CD14-positive monocyte (primary cell): ENCODE results near the gene NHS. TPM values are rescaled to one million over a fixed set of nuclear protein-coding genes. Genes with fewer than 3 reads are reported as not detected.

Source experiments
- DNase-seq, 3 donors: peaks; one replicate each; pipeline ENCODE4 v3.0.0-alpha.2; 2011 to 2022
- H2AFZ ChIP-seq: 2 replicates; pipeline ENCODE4 v1.6.0; 2012; ENCODE audit warnings: mild to moderate bottlenecking, low read depth, low read length, inconsistent platforms; ENCODE audit not compliant: insufficient read depth, poor library complexity, severe bottlenecking
- H3K27ac ChIP-seq, 2 donors: 1 replicate in 1 of 2; 2 replicates in 1 of 2; pipeline ENCODE4 v1.5.1; 2012 to 2013; ENCODE audit warnings: low read length in 2 of 2, control low read depth in 1 of 2, inconsistent platforms in 1 of 2, low read depth in 1 of 2, mild to moderate bottlenecking in 1 of 2
- H3K27me3 ChIP-seq, 2 donors: one replicate each; pipeline versions ENCODE4 v1.6.0 to v1.6.1; 2011 to 2013; ENCODE audit warnings: low read length in 2 of 2; ENCODE audit not compliant: control insufficient read depth in 2 of 2, insufficient read depth in 2 of 2
- H3K36me3 ChIP-seq, 2 donors: replicated peaks in 1 of 2; 1 replicate in 1 of 2; 2 replicates in 1 of 2; pipeline versions ENCODE4 v1.5.1 to v1.6.1; 2012 to 2013; ENCODE audit warnings: low read length in 2 of 2, control low read depth in 1 of 2, inconsistent platforms in 1 of 2, mild to moderate bottlenecking in 1 of 2; ENCODE audit not compliant: insufficient read depth in 2 of 2, control insufficient read depth in 1 of 2
- H3K4me1 ChIP-seq, 2 donors: 1 replicate in 1 of 2; 2 replicates in 1 of 2; pipeline versions ENCODE4 v1.5.1 to v1.6.1; 2012 to 2013; ENCODE audit warnings: low read length in 2 of 2, control low read depth in 1 of 2, inconsistent platforms in 1 of 2, mild to moderate bottlenecking in 1 of 2, moderate library complexity in 1 of 2; ENCODE audit not compliant: insufficient read depth in 2 of 2, control insufficient read depth in 1 of 2
- H3K4me2 ChIP-seq: replicated peaks from 2 replicates; pipeline ENCODE3; 2012; ENCODE audit warnings: low read length, moderate library complexity, mild to moderate bottlenecking; ENCODE audit not compliant: poor library complexity, severe bottlenecking; ENCODE audit errors: extremely low read depth
- H3K4me3 ChIP-seq, 3 experiments: fragments of 200-600 bp in 1 of 3; sonication (generic) in 1 of 3; replicated peaks in 1 of 3; 1 replicate in 2 of 3; 2 replicates in 1 of 3; pipeline ENCODE4 v1.5.1; 2011 to 2013; ENCODE audit warnings: low read length in 3 of 3, mild to moderate bottlenecking in 3 of 3, control low read depth in 2 of 3, low read depth in 2 of 3, inconsistent platforms in 1 of 3, moderate library complexity in 1 of 3
- H3K79me2 ChIP-seq: 2 replicates; pipeline ENCODE4 v1.6.0; 2012; ENCODE audit warnings: mild to moderate bottlenecking, control low read depth, inconsistent platforms, low read length, moderate library complexity; ENCODE audit not compliant: insufficient read depth
- H3K9ac ChIP-seq: 2 replicates; pipeline ENCODE4 v1.6.0; 2017; ENCODE audit warnings: low read length, mild to moderate bottlenecking; ENCODE audit not compliant: insufficient read depth, poor library complexity, severe bottlenecking
- H3K9me3 ChIP-seq, 2 donors: replicated peaks in 1 of 2; 1 replicate in 1 of 2; 2 replicates in 1 of 2; pipeline versions ENCODE4 v1.5.1 to v1.6.1; 2012 to 2013; ENCODE audit warnings: low read length in 2 of 2, control low read depth in 1 of 2; ENCODE audit not compliant: control insufficient read depth in 1 of 2, insufficient read depth in 1 of 2
- H4K20me1 ChIP-seq: 2 replicates; pipeline ENCODE4 v1.6.0; 2012; ENCODE audit warnings: mild to moderate bottlenecking, low read length, control low read depth, moderate library complexity; ENCODE audit not compliant: insufficient read depth
- H3K27ac Mint-ChIP-seq, 7 donors: one replicate each; pipeline ENCODE4 v1.8.0; 2020; ENCODE audit warnings: mild to moderate bottlenecking in 7 of 7, mixed read lengths in 7 of 7, moderate library complexity in 6 of 7, inconsistent platforms in 2 of 7
- H3K27me3 Mint-ChIP-seq, 3 donors: one replicate each; pipeline ENCODE4 v1.8.0; 2021 to 2022; ENCODE audit warnings: low read depth in 3 of 3, mild to moderate bottlenecking in 3 of 3, mixed read lengths in 3 of 3, moderate library complexity in 3 of 3, inconsistent platforms in 1 of 3
- H3K36me3 Mint-ChIP-seq, 2 donors: one replicate each; pipeline ENCODE4 v1.8.0; 2020; ENCODE audit warnings: mixed read lengths in 2 of 2, inconsistent platforms in 1 of 2, mild to moderate bottlenecking in 1 of 2
- H3K4me1 Mint-ChIP-seq: one replicate; pipeline ENCODE4 v1.8.0; 2020; ENCODE audit warnings: mild to moderate bottlenecking, mixed read lengths
- H3K4me3 Mint-ChIP-seq, 2 donors: one replicate each; pipeline ENCODE4 v1.8.0; 2020; ENCODE audit warnings: mild to moderate bottlenecking in 2 of 2, mixed read lengths in 2 of 2, moderate library complexity in 1 of 2
- H3K9me3 Mint-ChIP-seq, 7 donors: one replicate each; pipeline ENCODE4 v1.8.0; 2020 to 2022; ENCODE audit warnings: mixed read lengths in 7 of 7, mild to moderate bottlenecking in 6 of 7, moderate library complexity in 6 of 7, inconsistent platforms in 2 of 7
- WGBS: methylation state at CpG from one replicate; pipeline ENCODE4 v1.1.5; 2013; ENCODE audit warnings: missing lambda C conversion rate; ENCODE audit not compliant: insufficient coverage; 5-methylcytosine and 5-hydroxymethylcytosine counted together
- intact Hi-C, 2 donors: fragments of 100-400 bp; cut with micrococcal nuclease; formaldehyde crosslinking; loops; one replicate each; pipeline versions ENCODE4 v1.15.0 to v1.15.1; 2023
- polyA plus RNA-seq, 3 donors: library from polyadenylated mRNA; depleted of rRNA in 1 of 3; unstranded in 2 of 3; stranded (reverse) in 1 of 3; fragments of 300-500 nt in 2 of 3; fragments of >200 nt in 1 of 3; fragmentation: Illumina TruSeq in 2 of 3; gene quantifications; 1 replicate in 2 of 3; 2 replicates in 1 of 3; pipeline ENCODE4 v1.2.3, GENCODE V29; 2012 to 2021
- TF ChIP-seq, protein P1 (sequence below): fragments of 200-600 bp; IDR thresholded peaks from one replicate; pipeline ENCODE4 v1.8.0; 2022; ENCODE audit warnings: antibody characterized with exemption, mild to moderate bottlenecking

The NHS gene
- polyA plus RNA-seq, 3 donors, result 0.86 to 1.8 (median 1.3) TPM

GRCh38 chrX:17525266-17525665 is 150.3 kb downstream of the NHS start:
- H3K4me2 ChIP-seq, result no peak overlapping the region
- Mint-ChIP-seq H3K4me3 (no peak overlapping the region), H3K36me3 (no peaks in the 10 kb centered on the region), H3K4me1 (peaks cover 60% of the 10 kb centered on the region), H3K9me3 (peaks cover 0 to 4% (median 0%) of the 10 kb centered on the region in 7 donors), H3K27me3 (peaks cover 0 to 5% (median 0%) of the 10 kb centered on the region in 3 donors), H3K27ac (peak overlapping the region in 1 of 7 donors; percentile 32)
- no peaks in the 10 kb centered on the region for H3K79me2 ChIP-seq
- no peak for DNase-seq
- no peaks in the 10 kb centered on the region for H3K9me3 ChIP-seq
- no peak overlapping the region for H3K27ac ChIP-seq
- no peak overlapping the region for H2AFZ ChIP-seq
- no peak overlapping the region for H3K9ac ChIP-seq
- H3K36me3 ChIP-seq, result no peaks in the 10 kb centered on the region
- no peak overlapping the region for H3K4me3 ChIP-seq
- TF ChIP-seq, protein P1, sequence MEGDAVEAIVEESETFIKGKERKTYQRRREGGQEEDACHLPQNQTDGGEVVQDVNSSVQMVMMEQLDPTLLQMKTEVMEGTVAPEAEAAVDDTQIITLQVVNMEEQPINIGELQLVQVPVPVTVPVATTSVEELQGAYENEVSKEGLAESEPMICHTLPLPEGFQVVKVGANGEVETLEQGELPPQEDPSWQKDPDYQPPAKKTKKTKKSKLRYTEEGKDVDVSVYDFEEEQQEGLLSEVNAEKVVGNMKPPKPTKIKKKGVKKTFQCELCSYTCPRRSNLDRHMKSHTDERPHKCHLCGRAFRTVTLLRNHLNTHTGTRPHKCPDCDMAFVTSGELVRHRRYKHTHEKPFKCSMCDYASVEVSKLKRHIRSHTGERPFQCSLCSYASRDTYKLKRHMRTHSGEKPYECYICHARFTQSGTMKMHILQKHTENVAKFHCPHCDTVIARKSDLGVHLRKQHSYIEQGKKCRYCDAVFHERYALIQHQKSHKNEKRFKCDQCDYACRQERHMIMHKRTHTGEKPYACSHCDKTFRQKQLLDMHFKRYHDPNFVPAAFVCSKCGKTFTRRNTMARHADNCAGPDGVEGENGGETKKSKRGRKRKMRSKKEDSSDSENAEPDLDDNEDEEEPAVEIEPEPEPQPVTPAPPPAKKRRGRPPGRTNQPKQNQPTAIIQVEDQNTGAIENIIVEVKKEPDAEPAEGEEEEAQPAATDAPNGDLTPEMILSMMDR, result no peak
- no peaks in the 10 kb centered on the region for H3K27me3 ChIP-seq
- intact Hi-C loops, result no loop called here
- H4K20me1 ChIP-seq, result no peaks in the 10 kb centered on the region
- WGBS, result no CpG with 5 or more reads among the region's 1 CpG
- H3K4me1 ChIP-seq, result peaks cover 46 to 60% of the 10 kb centered on the region in 2 donors

GRCh38 chrX:17525762-17526555 is 151.0 kb downstream of the NHS start:
- H3K79me2 ChIP-seq, result no peaks in the 10 kb centered on the region

More at GRCh38 chrX:17525762-17526555, 151.0 kb downstream of the NHS start:
- Mint-ChIP-seq H3K9me3 (peaks cover 0 to 4% (median 0%) of the 10 kb centered on the region in 7 donors), H3K4me3 (no peak overlapping the region), H3K36me3 (no peaks in the 10 kb centered on the region), H3K4me1 (peaks cover 58% of the 10 kb centered on the region), H3K27ac (peak overlapping the region in 4 of 7 donors; percentile 11 to 93 (median 44)), H3K27me3 (peaks cover 0 to 8% (median 0%) of the 10 kb centered on the region in 3 donors)
- Histone ChIP-seq H3K4me1 (peaks cover 51 to 57% of the 10 kb centered on the region in 2 donors), H3K9ac (no peak overlapping the region), H2AFZ (no peak overlapping the region), H3K27me3 (no peaks in the 10 kb centered on the region), H3K9me3 (no peaks in the 10 kb centered on the region), H3K4me2 (no peak overlapping the region), H3K27ac (peak overlapping the region in 1 of 2 donors; percentile 79), H4K20me1 (no peaks in the 10 kb centered on the region), H3K4me3 (no peak overlapping the region), H3K36me3 (no peaks in the 10 kb centered on the region)
- DNase-seq, result no peak
- TF ChIP-seq, protein P1, result no peak
- WGBS, result 93% methylated on average over 2 of the region's 8 CpGs
- intact Hi-C loops, result no loop called here
